ENCODE measurements around the gene GALNT5. TPM values are rescaled to one million over a fixed set of nuclear protein-coding genes. Genes with fewer than 3 reads are reported as not detected.

The GALNT5 gene
- polyA plus RNA-seq, 3 donors from 2014 or later: not detected

DNA sequence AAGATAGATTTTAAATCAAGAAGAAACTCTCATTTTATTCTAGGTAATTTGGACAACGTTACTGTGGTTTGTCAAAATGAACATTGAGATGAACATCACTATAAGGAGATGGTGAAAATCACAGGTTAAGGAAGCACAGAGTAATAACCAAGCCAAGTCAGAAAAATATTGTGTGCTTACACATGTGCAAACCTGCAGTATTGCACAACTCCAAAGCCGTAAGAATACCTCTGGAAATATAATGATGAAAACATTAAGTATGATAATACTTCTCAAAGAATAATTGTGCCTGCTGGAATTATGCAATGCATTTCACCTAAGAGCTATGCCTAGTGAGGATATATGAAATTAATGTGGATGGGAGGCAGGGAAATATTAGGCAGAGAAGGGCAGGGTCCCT lies 21.1 kb upstream of the GALNT5 start:
- no peak for DNase-seq
- Mint-ChIP-seq H3K9me3 (peaks cover 0 to 6% (median 2%) of the 10 kb centered on the region in 6 donors), H3K36me3 (no peaks in the 10 kb centered on the region), H3K27ac (no peak overlapping the region), H3K4me1 (no peaks in the 10 kb centered on the region), H3K27me3 (ENCODE audit: low read depth in 3 of 3) (peaks cover 0 to 5% (median 0%) of the 10 kb centered on the region in 3 donors), H3K4me3 (no peak overlapping the region)

DNA sequence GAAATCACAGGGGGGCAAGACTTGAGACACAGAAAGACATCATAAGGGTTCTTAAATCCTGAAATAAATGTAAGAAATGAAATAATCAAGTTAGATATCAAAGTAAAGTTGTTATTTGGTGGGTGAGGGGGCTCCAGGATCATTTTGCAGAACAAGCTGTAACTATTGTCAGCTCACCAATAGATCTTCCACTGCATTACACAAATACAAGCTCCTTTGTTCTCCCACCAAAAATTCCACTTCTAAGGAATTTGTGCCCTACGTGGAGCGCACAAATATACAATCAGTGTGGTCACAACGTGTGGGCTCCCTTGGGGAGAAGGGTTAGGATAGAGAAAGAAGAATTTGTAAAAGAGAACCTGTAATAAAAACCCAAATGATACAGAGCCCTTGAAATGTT lies 19.2 kb upstream of the GALNT5 start:
- H3K4me1 Mint-ChIP-seq: no peaks in the 10 kb centered on the region
- DNase-seq: no peak
- H3K4me3 Mint-ChIP-seq: no peak overlapping the region
- H3K27ac Mint-ChIP-seq: no peak overlapping the region
- H3K36me3 Mint-ChIP-seq: no peaks in the 10 kb centered on the region
- H3K9me3 Mint-ChIP-seq: peaks cover 0 to 3% (median 0%) of the 10 kb centered on the region in 6 donors
- peaks cover 0 to 4% (median 0%) of the 10 kb centered on the region in 3 donors for H3K27me3 Mint-ChIP-seq (ENCODE audit: low read depth in 3 of 3)

DNA sequence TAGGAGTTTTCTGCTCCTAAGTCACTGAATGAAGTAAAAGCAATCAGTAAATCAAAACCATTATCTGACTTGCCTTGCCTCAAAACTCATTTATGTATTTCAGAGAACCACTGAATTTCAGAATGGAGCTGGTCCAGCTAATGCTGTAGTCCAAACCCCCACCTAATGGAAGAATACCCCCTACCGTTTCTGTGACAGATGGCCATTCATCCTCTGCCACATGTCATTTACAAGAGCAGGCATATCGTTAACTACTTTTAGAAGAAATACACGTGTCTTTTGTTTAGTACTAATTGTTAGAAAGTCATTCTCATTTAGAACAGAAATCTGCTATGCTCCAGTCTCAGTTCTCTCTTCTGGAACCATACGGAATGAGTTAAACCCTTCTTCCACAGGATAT lies 12.8 kb upstream of the GALNT5 start:
- Mint-ChIP-seq H3K27me3 (ENCODE audit: low read depth in 3 of 3) (peaks cover 0 to 4% (median 2%) of the 10 kb centered on the region in 3 donors), H3K36me3 (no peaks in the 10 kb centered on the region), H3K4me1 (no peaks in the 10 kb centered on the region), H3K4me3 (no peak overlapping the region), H3K27ac (no peak overlapping the region), H3K9me3 (peaks cover 0 to 1% (median 0%) of the 10 kb centered on the region in 6 donors)
- no peak for DNase-seq

DNA sequence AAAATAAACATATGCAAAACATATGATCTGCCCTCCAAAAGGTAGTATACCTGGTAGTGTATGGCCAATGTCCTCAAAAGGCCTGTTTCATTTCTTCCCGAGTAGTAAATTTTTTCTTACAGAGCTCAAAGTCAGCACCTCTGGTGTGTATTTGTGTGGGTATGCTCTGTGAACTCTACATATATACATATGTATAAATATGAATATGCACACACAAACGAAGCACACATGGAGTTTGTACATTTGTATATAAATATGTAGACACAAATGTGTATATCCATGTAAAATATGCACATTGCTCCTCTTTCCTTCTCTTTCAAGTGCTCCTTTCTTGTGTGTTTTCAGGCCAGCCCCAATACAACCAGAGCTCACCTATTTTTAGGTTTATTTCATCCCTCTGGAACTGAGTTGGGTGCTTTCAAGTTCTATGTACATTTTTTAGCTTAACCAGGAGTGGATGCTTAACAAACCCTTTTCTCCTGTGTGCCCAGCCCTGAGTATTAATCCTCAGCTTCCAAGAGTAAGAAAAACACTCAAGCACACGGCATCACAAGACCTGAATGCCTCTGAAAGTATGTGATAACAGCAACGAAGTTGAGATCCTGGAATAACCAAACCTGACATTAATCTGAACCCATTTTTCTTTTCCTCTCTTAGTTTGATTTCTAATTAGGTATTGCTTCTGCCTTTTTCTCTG lies 12.2 kb upstream of the GALNT5 start:
- DNase-seq: no peak
- H3K9me3 Mint-ChIP-seq: peaks cover 0 to 1% (median 0%) of the 10 kb centered on the region in 6 donors
- no peaks in the 10 kb centered on the region for H3K36me3 Mint-ChIP-seq
- H3K4me3 Mint-ChIP-seq: no peak overlapping the region
- peaks cover 0 to 4% (median 2%) of the 10 kb centered on the region in 3 donors for H3K27me3 Mint-ChIP-seq (ENCODE audit: low read depth in 3 of 3)
- no peak overlapping the region for H3K27ac Mint-ChIP-seq
- no peaks in the 10 kb centered on the region for H3K4me1 Mint-ChIP-seq

DNA sequence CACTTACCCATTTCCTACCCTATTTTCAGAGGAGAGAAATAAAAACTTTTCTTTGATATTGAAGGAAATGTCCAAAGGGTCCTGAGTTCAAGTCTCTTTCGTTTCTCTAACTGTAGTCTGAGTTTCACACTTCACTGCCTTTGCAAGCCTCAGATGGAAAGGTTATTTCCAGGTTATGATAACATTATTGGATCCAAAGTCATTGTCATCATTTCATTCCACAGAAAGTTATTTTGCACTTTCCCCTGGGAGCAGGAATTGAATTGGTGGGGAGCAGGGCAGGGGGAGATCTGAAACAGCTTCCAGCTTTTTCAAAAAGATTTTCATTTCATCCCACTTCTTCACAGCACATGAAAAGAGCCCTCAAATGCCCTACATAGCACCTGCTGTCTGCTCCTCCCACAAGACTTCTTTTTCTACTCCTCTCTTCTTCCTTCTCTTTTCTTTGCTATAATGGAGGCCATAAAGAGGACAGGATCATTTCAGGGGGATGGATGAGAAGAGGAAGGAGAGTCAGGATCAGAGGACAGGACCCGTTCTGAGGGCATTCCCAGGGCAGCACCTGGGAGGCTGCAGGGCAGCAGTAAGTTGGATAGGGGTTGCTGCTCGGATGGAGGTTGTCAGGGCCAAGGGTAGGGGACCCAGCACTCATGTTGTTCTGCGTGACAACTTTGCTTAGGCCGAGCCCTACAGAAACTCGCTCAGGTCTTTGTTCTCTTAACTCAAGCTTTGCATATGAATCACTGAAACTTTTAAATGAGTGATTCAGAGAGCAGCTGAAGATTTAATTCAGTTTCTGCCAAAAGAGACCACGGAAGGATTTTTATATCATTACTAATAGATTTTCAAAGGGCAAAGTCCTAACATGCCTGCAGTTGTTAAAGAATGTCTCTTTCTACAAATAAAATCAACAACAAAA lies 11.4 kb upstream of the GALNT5 start:
- Mint-ChIP-seq H3K36me3 (no peaks in the 10 kb centered on the region), H3K4me1 (no peaks in the 10 kb centered on the region), H3K4me3 (no peak overlapping the region), H3K27ac (no peak overlapping the region), H3K9me3 (peaks cover 0 to 3% (median 0%) of the 10 kb centered on the region in 6 donors), H3K27me3 (ENCODE audit: low read depth in 3 of 3) (peaks cover 0 to 4% (median 2%) of the 10 kb centered on the region in 3 donors)
- no peak for DNase-seq

DNA sequence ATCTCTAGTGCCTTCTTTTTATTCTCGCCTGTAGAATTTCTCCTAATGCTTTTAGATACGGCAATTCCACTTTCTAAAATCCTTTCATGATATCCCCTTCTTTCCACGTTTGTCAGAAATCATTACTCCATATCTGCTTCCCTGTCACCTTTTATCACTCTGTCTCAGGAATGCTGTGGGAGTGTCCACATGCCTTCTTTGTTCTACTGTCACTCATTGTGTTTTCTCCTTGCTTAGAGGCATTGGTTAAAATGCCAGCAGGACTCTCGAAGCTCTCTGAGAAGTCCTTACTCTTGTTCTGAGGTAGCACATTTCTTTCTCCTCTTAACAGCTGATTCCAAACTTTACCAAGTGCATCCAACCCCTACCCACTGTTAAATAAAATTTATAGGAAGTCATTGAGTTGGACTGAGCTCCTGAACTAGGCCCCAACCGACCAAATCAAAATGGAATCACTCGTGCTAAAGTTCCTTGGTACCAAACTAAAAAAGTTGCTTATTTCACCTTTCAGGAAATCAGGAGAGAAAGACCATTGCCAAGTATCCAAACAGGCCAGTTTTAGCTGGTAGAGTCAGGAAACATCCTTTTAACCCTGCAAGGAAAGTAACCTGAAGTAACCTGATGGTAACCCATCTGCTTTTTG lies 10.6 kb upstream of the GALNT5 start:
- peaks cover 0 to 4% (median 4%) of the 10 kb centered on the region in 3 donors for H3K27me3 Mint-ChIP-seq (ENCODE audit: low read depth in 3 of 3)
- no peak overlapping the region for H3K27ac Mint-ChIP-seq
- H3K4me1 Mint-ChIP-seq: no peaks in the 10 kb centered on the region

DNA sequence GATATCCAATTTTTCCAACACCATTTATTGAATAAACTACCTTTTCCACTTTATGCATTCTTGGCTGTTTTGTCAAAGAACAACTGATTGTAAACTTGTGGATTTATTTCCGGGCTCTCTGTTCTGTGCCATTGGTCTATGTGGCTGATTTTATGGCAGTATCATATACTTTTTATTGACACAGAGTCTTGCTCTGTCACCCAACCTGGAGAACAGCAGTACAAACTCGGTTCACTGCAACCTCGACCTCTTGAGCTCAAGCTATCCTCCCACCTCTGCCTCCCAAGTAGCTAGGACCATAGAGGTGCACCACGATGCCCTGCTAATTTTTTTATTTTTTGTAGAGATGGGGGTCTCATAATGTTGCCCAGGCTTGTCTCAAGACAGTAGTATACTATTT lies 6.7 kb upstream of the GALNT5 start:
- Mint-ChIP-seq H3K9me3 (peaks cover 0 to 3% (median 0%) of the 10 kb centered on the region in 6 donors), H3K36me3 (no peaks in the 10 kb centered on the region), H3K27me3 (ENCODE audit: low read depth in 3 of 3) (peaks cover 0 to 8% (median 4%) of the 10 kb centered on the region in 3 donors), H3K4me3 (no peak overlapping the region), H3K4me1 (no peaks in the 10 kb centered on the region), H3K27ac (no peak overlapping the region)
- DNase-seq: no peak

More for the DNA sequence above, 10.6 kb upstream of the GALNT5 start:
- Mint-ChIP-seq H3K9me3 (peaks cover 0 to 3% (median 0%) of the 10 kb centered on the region in 6 donors), H3K36me3 (no peaks in the 10 kb centered on the region), H3K4me3 (no peak overlapping the region)
- no peak for DNase-seq

DNA sequence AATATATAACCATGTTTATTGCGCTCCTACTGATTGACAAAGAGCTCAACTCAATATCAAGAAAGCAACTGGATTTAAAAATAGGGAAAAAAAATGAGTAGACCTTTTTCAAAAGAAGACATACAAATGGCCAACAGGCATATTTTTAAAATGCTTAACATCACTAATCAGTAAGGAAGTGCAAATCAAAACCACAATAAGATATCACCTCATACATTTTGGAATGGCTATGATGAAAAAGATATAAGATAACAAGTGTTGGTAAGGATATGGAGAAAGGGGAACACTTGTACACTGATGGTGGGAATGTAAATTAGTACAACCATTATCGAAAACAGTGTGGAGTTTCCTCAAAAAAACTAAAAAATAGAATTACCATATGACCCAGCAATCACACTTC lies 5.6 kb upstream of the GALNT5 start:
- DNase-seq: no peak
- no peak overlapping the region for H3K27ac Mint-ChIP-seq
- H3K9me3 Mint-ChIP-seq: peaks cover 0 to 3% (median 0%) of the 10 kb centered on the region in 6 donors
- no peaks in the 10 kb centered on the region for H3K36me3 Mint-ChIP-seq
- peaks cover 0 to 8% (median 4%) of the 10 kb centered on the region in 3 donors for H3K27me3 Mint-ChIP-seq (ENCODE audit: low read depth in 3 of 3)
- no peaks in the 10 kb centered on the region for H3K4me1 Mint-ChIP-seq
- H3K4me3 Mint-ChIP-seq: no peak overlapping the region

DNA sequence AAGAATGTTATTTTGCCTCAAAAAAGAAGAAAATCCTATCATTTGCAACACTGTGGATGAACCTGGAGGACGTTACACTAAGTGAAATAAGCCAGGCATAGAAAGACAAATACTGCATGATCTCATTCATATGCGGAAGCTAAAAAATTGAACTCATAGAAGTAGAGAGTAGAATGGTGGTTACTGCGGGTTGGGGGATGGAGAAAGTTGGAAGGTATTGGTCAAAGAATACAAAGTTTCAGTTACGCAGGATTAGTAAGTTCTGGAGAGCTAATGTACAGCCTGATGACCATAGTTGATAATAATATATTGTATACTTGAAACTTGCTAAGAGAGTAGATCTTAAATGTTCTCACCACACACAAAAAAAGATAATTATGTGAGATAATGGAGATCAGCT lies 5.0 kb upstream of the GALNT5 start:
- Mint-ChIP-seq H3K27ac (no peak overlapping the region), H3K4me3 (no peak overlapping the region), H3K4me1 (no peaks in the 10 kb centered on the region), H3K9me3 (peaks cover 0 to 3% (median 0%) of the 10 kb centered on the region in 6 donors), H3K36me3 (no peaks in the 10 kb centered on the region), H3K27me3 (ENCODE audit: low read depth in 3 of 3) (peaks cover 0 to 8% (median 4%) of the 10 kb centered on the region in 3 donors)
- DNase-seq: no peak

DNA sequence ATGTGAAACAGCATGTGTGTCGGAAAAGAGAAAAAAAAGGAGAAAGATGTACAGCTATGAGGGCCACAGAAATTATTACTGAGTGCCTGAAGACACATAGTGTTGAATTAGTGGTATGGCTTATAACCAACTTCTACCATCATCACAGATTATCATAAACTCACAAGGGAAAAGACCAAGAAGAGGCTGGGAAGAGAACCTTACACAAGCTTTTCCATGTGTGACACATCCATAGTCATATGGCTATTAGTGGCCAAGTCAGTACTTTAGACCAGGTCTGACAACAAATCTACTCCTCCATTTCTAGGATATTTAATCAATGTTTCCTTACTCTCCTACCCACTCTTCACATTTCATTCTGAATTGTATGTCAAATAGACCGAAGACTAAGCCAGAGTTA lies 3.5 kb upstream of the GALNT5 start:
- Mint-ChIP-seq H3K4me3 (no peak overlapping the region), H3K4me1 (no peaks in the 10 kb centered on the region), H3K9me3 (peaks cover 0 to 3% (median 0%) of the 10 kb centered on the region in 6 donors), H3K27me3 (ENCODE audit: low read depth in 3 of 3) (peaks cover 0 to 12% (median 2%) of the 10 kb centered on the region in 3 donors), H3K36me3 (no peaks in the 10 kb centered on the region), H3K27ac (no peak overlapping the region)
- DNase-seq: no peak

DNA sequence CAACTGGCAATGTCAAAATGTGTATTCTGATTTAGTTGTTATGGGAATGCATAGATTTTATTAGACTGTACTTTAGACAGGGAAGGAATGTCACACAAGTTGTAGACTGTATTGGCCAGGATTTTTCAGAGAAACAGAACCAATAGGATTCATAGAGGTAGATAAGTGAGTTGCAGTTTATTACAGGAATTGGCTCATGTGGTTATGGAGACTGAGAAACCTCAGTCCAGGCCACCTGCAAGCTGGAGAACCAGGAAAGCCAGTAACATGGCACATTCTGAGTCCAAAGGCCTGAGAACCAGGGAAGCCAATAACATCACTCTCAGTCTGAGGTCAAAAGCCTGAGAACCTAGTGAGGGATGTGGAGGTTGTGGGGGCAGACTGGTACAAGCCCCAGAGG lies 1.8 kb upstream of the GALNT5 start:
- no peaks in the 10 kb centered on the region for H3K4me1 Mint-ChIP-seq
- H3K27ac Mint-ChIP-seq: no peak overlapping the region
- peaks cover 0 to 2% (median 0%) of the 10 kb centered on the region in 6 donors for H3K9me3 Mint-ChIP-seq
- DNase-seq: no peak
- peaks cover 0 to 12% (median 0%) of the 10 kb centered on the region in 3 donors for H3K27me3 Mint-ChIP-seq (ENCODE audit: low read depth in 3 of 3)
- H3K4me3 Mint-ChIP-seq: no peak overlapping the region
- no peaks in the 10 kb centered on the region for H3K36me3 Mint-ChIP-seq

DNA sequence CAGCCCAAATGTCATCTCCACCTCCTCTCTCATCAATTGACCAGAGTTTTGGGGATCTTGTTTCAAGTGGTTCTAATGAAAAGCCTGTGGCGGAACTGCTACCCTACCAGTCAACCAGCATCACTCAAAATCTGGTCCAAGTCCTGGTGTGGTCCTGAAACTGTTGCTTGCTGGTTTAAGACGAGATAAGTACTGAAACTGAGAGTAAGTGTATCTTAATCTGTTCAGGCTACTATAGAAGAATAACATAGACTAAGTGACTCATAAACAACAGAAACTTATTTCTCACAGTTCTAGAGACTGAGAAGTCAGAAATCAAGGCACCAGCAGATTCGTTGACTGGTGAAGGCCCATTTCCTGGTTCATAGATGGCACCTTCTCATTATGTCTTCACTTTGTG lies 879 bp upstream of the GALNT5 start:
- H3K9me3 Mint-ChIP-seq: no peaks in the 10 kb centered on the region
- no peak overlapping the region for H3K4me3 Mint-ChIP-seq
- peaks cover 0 to 12% (median 0%) of the 10 kb centered on the region in 3 donors for H3K27me3 Mint-ChIP-seq (ENCODE audit: low read depth in 3 of 3)
- no peak overlapping the region for H3K27ac Mint-ChIP-seq
- H3K4me1 Mint-ChIP-seq: no peaks in the 10 kb centered on the region
- no peaks in the 10 kb centered on the region for H3K36me3 Mint-ChIP-seq
- no peak for DNase-seq

DNA sequence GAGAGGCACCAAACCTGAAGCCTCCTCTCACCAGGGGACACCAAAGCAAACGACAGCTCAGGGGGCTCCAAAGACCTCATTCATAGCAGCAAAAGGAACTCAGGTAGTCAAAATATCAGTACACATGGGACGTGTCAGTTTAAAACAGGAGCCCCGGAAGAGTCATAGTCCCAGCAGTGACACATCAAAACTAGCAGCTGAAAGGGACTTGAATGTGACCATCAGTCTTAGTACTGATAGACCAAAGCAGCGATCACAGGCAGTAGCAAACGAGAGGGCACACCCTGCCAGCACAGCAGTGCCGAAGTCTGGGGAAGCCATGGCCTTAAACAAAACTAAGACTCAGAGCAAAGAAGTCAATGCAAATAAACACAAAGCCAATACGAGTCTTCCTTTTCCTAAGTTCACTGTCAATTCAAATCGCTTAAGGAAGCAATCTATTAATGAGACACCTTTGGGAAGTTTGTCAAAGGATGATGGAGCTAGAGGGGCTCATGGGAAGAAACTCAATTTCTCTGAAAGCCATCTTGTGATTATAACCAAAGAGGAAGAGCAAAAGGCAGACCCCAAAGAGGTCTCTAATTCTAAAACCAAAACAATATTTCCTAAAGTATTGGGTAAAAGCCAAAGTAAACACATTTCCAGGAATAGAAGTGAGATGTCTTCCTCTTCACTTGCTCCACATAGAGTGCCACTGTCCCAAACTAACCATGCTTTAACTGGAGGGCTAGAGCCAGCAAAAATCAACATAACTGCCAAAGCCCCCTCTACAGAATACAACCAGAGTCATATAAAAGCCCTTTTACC lies 1.2 kb downstream of the GALNT5 start:
- Mint-ChIP-seq H3K27ac (no peak overlapping the region), H3K4me3 (no peak overlapping the region), H3K4me1 (no peaks in the 10 kb centered on the region), H3K36me3 (no peaks in the 10 kb centered on the region), H3K9me3 (no peaks in the 10 kb centered on the region), H3K27me3 (ENCODE audit: low read depth in 3 of 3) (peaks cover 0 to 4% (median 0%) of the 10 kb centered on the region in 3 donors)
- no peak for DNase-seq
